NCI-H345 treated with DMSO at 0.1 percent for 48 hours (cell line): ENCODE results near the gene MACROD1.
A peak's percentile ranks its signal among the peaks of the same experiment; 100 is the strongest.

Experiments
- DNase-seq: peaks from one replicate; lab custom pipeline; 2025; ENCODE audit not compliant: unreplicated experiment; lab: John Stamatoyannopoulos, UW

The MACROD1 gene

DNA sequence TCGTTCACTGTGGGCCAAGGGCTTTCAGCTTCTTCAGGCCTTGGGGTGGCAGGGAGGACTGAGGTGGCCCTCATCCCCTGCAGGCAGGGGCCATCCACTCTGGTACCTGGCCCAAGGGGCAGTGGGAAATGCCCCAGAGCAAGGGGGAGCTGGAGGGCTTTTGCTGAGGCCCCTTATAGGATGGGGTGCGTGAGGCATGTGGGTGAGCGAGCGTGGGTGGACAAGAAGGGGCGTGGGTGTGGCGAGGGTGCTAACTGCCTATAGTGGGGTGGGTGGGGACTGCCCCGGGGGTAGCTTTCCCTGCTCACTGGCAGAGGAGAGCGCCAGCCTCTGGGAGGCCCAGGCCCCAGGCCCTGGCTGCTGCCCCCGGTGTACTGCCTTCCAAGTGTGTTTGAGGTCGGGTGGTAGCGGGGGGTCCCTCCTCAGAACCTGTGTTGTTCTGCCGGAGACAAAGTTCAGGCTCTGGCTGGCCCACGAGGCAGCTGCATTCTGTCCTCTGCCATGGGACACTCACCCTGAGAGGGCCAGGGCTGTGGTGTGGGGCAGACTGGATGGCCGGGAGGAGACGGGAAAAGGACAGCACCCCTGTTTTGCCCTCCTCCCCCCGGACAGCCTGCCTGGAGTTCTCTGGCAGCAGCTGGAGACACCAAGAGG is 126.8 kb downstream of the MACROD1 start:
- DNase-seq, result no peak

- DNase-seq, result no peak
Measured at GRCh38 chr11:64038500-64038899, 127.4 kb downstream of the MACROD1 start.

DNA sequence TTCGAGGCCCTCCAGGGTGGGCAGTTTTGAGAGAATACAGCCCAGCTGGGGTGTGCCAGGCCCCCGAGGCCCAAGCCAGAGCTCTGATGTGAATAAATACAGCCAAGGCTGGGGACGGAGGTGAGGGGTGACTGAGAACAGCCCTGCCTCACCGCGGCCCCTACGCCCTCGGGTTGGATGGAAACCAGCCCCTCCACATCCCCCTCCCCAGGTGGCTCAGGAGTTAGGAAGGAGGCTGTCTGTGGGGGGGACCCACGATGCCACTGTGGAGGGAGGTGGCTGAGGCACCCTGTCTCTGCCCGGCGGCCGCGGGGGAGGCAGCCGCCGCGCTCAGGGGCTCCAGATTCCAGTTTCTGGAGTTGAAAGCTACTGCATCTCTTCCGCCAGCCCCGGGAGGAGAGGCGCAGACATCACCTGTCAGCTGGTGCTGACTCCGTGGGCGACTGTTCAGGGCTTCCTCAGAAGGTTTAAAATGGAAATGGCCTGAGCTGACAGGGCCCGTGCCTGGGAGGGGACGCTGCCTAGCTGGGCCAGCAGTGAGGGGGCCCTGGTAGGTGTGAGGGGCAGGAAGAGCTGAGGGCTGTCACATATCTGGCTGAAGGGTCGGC is 128.8 kb downstream of the MACROD1 start:
- DNase-seq, result no peak

GRCh38 chr11:64036087-64037026 is 129.6 kb downstream of the MACROD1 start:
- DNase-seq, result no peak

- no peak for DNase-seq
Measured at GRCh38 chr11:64035576-64035975, 130.3 kb downstream of the MACROD1 start, which contains the start of gene FLRT1. Gene FLRT1, plus strand, starts transcription at chr11:64035931. Its CDS starts 80,337 bp downstream, at chr11:64116268.

GRCh38 chr11:64035081-64035524 is 130.8 kb downstream of the MACROD1 start:
- no peak for DNase-seq

GRCh38 chr11:64034411-64034811 is 131.5 kb downstream of the MACROD1 start:
- no peak for DNase-seq

- DNase-seq, result no peak
Measured at GRCh38 chr11:64032050-64032449, 133.9 kb downstream of the MACROD1 start.

- no peak for DNase-seq
Measured at GRCh38 chr11:64031001-64031400, 134.9 kb downstream of the MACROD1 start.

- DNase-seq, result no peak
Measured at GRCh38 chr11:64029773-64030172, 136.1 kb downstream of the MACROD1 start.

DNA sequence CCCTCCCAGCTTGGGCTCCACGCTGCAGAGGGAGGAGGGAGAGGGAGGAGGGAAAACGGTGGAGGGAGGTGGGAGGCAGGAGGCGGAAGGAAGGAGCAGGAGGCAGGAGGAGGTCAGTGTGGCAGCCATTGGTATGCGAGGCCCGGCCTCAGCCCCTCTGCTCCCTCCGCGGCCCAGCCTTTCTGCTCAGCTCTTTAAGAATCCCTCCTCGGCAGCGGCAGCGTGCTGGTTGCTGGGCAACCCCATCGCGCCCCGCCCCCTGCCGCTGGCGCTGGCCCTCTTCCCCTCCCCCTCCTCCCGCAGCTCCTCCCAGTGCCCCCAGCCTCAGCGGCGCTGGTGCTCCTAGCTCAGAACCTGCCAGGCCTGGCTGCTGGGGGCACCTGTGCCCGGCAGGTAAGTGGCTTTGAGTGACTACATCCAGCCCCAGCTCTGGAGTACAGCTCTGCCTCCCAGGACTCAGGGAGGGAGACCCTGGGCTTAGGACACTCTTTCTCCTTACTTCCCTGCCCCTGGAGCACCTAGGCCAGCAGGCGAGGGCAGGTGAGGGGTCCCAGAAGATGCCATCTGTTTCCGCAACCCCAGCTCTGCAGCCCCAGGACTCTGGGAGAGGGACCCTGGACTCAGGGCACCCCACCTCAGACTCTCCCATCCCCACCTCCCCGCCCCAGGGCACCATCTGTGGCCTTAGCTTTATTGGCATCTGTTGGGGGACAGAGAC is 137.4 kb downstream of the MACROD1 start:
- peak; percentile 47 for DNase-seq

GRCh38 chr11:64027651-64028397 is 138.1 kb downstream of the MACROD1 start:
- DNase-seq, result no peak

DNA sequence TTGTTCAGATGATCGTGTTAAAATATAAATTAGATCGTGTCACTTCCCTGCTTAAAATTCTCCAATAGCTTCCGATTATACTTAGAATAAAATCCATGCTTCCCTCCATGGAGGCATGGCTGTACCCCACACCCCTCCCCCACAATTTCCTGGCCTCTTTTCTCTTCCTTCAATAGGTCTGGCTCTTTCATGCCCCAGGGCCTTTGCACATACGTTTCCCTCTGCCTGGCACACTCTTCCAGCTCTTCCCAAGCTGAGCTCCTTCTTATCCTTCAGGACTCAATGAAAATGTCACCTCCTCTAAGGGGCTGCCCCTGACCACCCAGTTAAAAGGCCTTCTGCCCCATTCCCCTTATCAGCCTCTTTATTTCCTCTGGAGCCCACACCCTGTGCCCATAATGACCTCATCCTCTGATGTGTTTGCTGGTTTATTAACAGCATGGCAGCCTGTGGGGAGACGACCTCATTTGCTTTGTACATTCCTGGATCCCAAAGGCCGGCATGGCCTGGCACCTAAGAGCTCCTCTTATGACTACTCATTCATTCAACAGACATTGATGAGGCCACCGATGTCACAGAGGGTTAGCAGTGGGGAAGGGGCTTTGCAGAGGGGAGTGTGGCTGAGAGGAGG is 139.2 kb downstream of the MACROD1 start:
- DNase-seq, result no peak

- no peak for DNase-seq
Measured at GRCh38 chr11:64025205-64025604, 140.7 kb downstream of the MACROD1 start.

DNA sequence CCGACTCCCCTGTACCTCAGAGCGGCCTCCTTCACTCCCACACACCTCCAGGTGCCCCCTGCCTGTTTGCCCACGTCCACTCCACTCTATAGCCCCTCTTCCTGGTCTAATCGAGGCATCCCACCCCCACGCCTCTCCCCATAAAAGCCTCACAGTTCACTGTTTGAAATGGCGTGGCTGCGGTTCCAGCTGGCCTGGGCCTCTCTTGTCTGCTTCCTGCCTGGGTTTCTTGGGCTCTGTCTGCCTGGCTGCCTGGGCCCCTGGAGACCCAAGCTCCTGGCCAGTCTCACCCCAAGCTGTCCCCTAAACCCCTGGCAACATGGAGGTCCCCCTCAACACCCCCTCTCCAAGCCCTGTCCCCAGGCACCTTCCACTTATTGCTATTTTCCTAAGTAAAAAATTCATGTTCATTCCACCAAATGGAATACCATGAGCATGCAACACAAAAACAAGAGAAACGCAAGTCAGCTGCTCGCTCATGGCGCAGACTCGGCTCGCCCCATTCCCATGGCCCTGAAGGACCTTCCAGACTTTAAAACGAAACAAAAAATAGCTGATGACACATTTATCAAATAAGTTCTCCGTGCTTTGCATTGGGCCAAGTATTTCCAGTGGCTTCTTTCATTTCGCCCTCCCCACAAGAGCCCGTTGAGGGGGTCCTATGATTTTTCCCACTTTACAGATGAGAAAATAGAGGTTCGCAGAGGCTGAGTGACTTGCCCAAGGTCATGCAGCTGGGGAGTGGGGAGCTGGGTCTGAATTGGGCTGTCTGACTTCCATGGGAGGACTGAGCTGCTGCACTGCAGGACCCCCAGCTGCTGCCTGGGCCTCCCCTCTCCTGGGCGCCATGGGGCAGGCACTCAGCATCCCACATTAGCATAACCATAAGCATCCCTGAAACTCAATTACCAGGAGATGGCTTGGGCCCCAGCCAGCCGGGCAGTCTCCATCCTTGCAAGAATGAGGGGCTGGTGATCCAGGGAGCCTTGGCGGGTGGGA is 141.9 kb downstream of the MACROD1 start:
- DNase-seq, result no peak

- no peak for DNase-seq
Measured at GRCh38 chr11:64022125-64022784, 143.7 kb downstream of the MACROD1 start.

DNA sequence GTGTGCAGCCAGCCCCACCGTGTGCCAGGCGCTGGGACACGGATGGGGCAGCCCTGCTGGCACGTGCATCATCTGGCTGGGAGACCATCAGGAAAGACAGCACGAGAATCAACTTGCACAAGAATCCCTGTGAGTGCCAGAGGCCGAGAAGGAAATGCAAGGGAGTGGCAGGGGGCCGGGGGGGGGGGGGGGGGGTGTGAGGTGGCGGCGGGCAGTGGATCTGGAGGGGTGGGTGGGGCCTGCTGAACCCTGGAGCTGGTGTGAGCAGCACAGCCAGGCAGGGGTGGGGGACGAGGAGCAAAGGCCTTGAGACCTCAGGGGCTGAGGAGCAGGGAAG is 144.2 kb downstream of the MACROD1 start:
- DNase-seq, result no peak
